Testis (tissue), 3 donors: Measurements from ENCODE around the gene RIPOR3. TPM values are rescaled to one million over a fixed set of nuclear protein-coding genes. Genes with fewer than 3 reads are reported as not detected.

Experiments
- DNase-seq: peaks from one replicate; pipeline ENCODE4 v3.0.0-alpha.2; 2019
- H3K27ac ChIP-seq, 2 donors: fragments of 200-600 bp; sonication (generic); one replicate each; pipeline ENCODE4 v1.5.1; 2019
- H3K27me3 ChIP-seq: fragments of 200-600 bp; sonication (generic); one replicate; pipeline ENCODE4 v1.5.1; 2019
- H3K36me3 ChIP-seq: fragments of 200-600 bp; sonication (generic); one replicate; pipeline ENCODE4 v1.5.1; 2017; ENCODE audit warnings: low read depth; ENCODE audit errors: missing control alignments
- H3K4me1 ChIP-seq: fragments of 200-600 bp; sonication (generic); one replicate; pipeline ENCODE4 v1.5.1; 2019
- H3K4me3 ChIP-seq, 2 donors: fragments of 200-600 bp; sonication (generic); one replicate each; pipeline ENCODE4 v1.5.1; 2017 to 2019
- H3K9me3 ChIP-seq: fragments of 200-600 bp; sonication (generic); one replicate; pipeline ENCODE4 v1.5.1; 2017
- CTCF ChIP-seq, 3 experiments: fragments of 450-650 bp in 2 of 3; fragments of 200-600 bp in 1 of 3; sonication (generic) in 1 of 3; IDR thresholded peaks; one replicate each; pipeline ENCODE4 v1.5.1; 2016 to 2019; ENCODE audit warnings: antibody characterized with exemption in 3 of 3, mild to moderate bottlenecking in 2 of 3, moderate library complexity in 1 of 3
- POLR2A ChIP-seq: fragments of 450-650 bp; IDR thresholded peaks from one replicate; pipeline ENCODE4 v1.6.1; 2017; ENCODE audit warnings: antibody characterized with exemption, mild to moderate bottlenecking, moderate library complexity
- WGBS, 2 donors: methylation state at CpG; one replicate each; pipeline ENCODE4 v1.1.5; 2018; 5-methylcytosine and 5-hydroxymethylcytosine counted together
- intact Hi-C: fragments of 100-400 bp; cut with DNase I; formaldehyde crosslinking; loops from one replicate; pipeline ENCODE4 v1.15.1; 2023; ENCODE audit warnings: low total_unique reads
- polyA plus RNA-seq: library from polyadenylated mRNA; stranded (reverse); fragments of 350-450 nt; fragmentation: Illumina TruSeq; extraction: RNeasy Lipid Tissue Mini Kit (QIAGEN cat#74804); gene quantifications from one replicate; pipeline ENCODE4 v1.2.3, GENCODE V29; 2014; ENCODE audit warnings: low read depth, low replicate concordance; ENCODE audit not compliant: insufficient read depth
- total RNA-seq, 2 donors: library from RNA; depleted of rRNA; stranded (reverse); fragments of >200 nt; gene quantifications; one replicate each; pipeline ENCODE4 v1.2.3, GENCODE V29; 2016

Gene RIPOR3
- total and polyA plus RNA-seq, 3 donors from 2014 or later, result 11.3 to 26.9 (median 22.1) TPM

- Histone ChIP-seq H3K4me3 (peak overlapping the region; percentile 38 to 60), H3K4me1 (peaks cover 37% of the 10 kb centered on the region), H3K27me3 (no peaks in the 10 kb centered on the region), H3K9me3 (no peaks in the 10 kb centered on the region), H3K36me3 (no peaks in the 10 kb centered on the region), H3K27ac (peak overlapping the region; percentile 62 to 63)
- intact Hi-C loops, result no loop called here
- TF ChIP-seq POLR2A (no peak), CTCF (IDR thresholded peaks at IDR 0.05) (no peak)
- 35 to 39% methylated on average over 21 to 23 of the region's 23 CpGs for WGBS, 2 donors
- peak; percentile 80 for DNase-seq
Observed at GRCh38 chr20:50691573-50692551, 520 bp upstream of the RIPOR3 start.

DNA sequence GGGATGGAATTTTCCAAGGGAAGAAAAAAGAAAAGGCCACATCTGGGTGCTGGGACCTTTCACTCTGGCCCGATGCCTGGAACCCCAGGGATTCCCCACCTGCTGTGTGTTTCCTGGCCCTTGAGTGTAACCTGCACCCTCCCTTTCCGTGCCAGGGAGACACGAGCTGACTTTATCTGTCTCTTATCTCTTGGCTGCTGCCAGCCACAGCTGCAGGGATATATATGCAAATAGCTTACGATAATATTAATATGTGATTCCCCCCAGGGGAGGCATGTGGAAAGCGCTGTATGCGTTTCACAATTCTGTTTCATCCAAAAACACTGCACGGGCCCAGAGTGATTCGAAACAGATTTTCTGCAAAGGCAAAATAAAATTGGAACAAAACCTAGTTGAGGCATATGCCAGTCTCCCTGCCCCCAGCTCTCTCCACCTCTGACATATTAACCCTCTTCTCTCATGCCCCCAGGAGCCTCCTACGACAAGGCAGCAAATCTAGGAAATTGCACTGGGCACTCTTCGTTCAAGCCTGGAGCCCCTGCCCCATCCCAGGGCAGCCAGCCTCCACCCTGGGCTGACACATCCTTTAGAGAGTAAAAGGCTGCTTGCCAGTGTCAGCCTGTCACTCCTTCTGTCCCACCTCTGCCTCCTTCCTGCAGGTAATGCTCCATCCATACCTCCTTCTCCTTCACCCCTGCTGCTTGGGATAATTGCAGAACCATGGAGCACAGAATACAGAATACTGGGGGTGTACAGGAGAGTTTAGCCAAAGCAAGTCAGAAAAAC lies 1.3 kb downstream of the RIPOR3 start:
- no peak for TF ChIP-seq CTCF (IDR thresholded peaks at IDR 0.05)
- TF ChIP-seq POLR2A, result no peak
- H3K4me3 ChIP-seq, result peak overlapping the region in 1 of 2 donors; percentile 60
- no peaks in the 10 kb centered on the region for H3K27me3 ChIP-seq
- H3K9me3 ChIP-seq, result no peaks in the 10 kb centered on the region
- peaks cover 37% of the 10 kb centered on the region for H3K4me1 ChIP-seq
- no peaks in the 10 kb centered on the region for H3K36me3 ChIP-seq
- intact Hi-C loops, result no loop called here
- H3K27ac ChIP-seq, result peak overlapping the region; percentile 62 to 63
- DNase-seq, result peak; percentile 34
- 41 to 48% methylated on average over 10 of the region's 10 CpGs for WGBS, 2 donors

GRCh38 chr20:50688256-50688975 lies 2.9 kb downstream of the RIPOR3 start:
- intact Hi-C loops, result no loop called here
- TF ChIP-seq CTCF (IDR thresholded peaks at IDR 0.05) (no peak), POLR2A (no peak)
- DNase-seq, result no peak
- Histone ChIP-seq H3K27me3 (no peaks in the 10 kb centered on the region), H3K27ac (peak overlapping the region in 1 of 2 donors; percentile 19), H3K4me1 (peaks cover 37% of the 10 kb centered on the region), H3K36me3 (no peaks in the 10 kb centered on the region), H3K9me3 (no peaks in the 10 kb centered on the region), H3K4me3 (no peak overlapping the region)
- 88 to 89% methylated on average over 8 of the region's 8 CpGs for WGBS, 2 donors

- Histone ChIP-seq H3K9me3 (no peaks in the 10 kb centered on the region), H3K27ac (no peak overlapping the region), H3K27me3 (no peaks in the 10 kb centered on the region), H3K4me1 (peaks cover 25% of the 10 kb centered on the region), H3K36me3 (no peaks in the 10 kb centered on the region), H3K4me3 (no peak overlapping the region)
- no peak for DNase-seq
- WGBS, 2 donors, result 84 to 90% methylated on average over 10 of the region's 10 CpGs
- intact Hi-C loops, result no loop called here
- TF ChIP-seq CTCF (IDR thresholded peaks at IDR 0.05), result no peak
- no peak for TF ChIP-seq POLR2A
Observed at GRCh38 chr20:50686821-50687220, 4.5 kb downstream of the RIPOR3 start.
